ENCODE measurements around the gene TMEM62.

GRCh38 chr15:43186003-43186353 lies 52.6 kb downstream of the TMEM62 start:
- TF ChIP-seq RFX5 (IDR thresholded peaks at IDR 0.05; ENCODE audit: borderline replicate concordance, low read depth, low read length) (no peak), CTCF (IDR thresholded peaks at IDR 0.05; ENCODE audit: control extremely low read depth in 1 of 3, insufficient read depth in 1 of 3, low read depth in 1 of 3, low read length in 3 of 3) (no peak), CEBPB (IDR thresholded peaks at IDR 0.05; ENCODE audit: low read depth, low read length) (no peak), EZH2 (IDR thresholded peaks at IDR 0.05; ENCODE audit: low read depth, low read length, severe bottlenecking) (no peak)
